Stimulated activated CD4-positive, alpha-beta T cell treated with anti-CD3 and anti-CD28 coated beads, TNF-alpha, amount 100 ng/mL, for 1 hour (primary cell): ENCODE data around the gene KLHL25.

ENCODE experiments used
- DNase-seq, 3 donors: peaks; one replicate each; pipeline ENCODE4 v3.0.0-alpha.2; 2020; ENCODE audit warnings: low read depth in 3 of 3, low spot score in 1 of 3

KLHL25 gene

DNA sequence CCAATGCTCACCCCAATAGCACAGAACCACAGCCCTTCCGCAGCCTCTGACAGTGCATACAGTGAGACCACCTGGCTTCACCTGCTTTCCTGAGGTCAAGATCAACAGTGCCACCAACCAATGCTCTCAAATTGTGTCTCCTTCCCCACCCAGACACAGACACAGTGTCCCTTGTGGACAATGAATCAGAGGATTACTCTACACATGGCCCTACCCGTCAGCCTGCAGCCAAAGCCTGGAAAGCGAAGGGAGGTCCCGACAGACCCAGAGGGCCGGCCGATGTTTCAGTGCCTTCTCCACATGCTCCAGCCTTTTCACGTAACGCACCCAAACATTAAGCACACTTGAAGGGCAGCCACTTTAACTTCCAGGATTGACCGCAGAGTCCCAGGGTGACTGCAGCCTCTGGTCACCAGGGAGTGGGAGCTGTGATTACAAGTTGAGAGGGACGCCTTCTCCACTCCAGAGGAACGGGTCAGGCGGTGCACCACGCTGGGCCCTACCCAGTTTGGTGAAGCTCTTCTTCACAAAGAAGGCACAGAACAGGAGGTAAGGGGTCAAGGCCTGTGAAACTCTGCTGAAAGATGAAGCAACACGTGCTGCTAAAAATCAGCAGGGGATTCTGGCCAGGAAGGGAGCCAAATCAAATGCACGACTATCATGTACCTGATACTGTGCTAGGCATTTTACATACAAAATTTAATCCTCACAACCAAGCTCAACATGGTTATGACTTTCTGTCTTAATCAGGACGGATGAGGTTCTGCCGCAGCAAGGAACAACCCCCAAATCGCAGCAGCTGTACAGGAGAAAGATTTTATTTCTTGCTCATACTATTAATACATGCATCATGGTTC lies 17.2 kb downstream of the KLHL25 start:
- DNase-seq = no peak

DNA sequence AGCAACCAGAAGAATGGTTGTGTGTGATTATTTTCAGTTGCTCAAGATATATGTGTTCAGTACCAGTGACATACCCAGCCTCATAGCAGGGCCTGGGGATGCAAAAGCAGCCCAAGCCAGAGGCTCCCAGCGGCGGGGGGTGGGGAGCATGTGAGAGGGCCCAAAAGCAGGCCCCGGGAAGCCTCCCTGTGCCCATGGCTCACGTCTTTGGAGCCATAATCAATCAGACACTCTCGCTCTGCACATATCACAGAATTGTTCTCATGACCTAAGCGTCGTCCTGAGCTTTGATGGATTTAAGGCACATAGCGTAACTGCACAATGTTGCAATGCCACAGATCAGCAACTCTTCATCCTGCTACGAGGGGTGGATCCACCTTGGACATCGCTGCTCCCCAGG lies 20.8 kb downstream of the KLHL25 start:
- no peak for DNase-seq

DNA sequence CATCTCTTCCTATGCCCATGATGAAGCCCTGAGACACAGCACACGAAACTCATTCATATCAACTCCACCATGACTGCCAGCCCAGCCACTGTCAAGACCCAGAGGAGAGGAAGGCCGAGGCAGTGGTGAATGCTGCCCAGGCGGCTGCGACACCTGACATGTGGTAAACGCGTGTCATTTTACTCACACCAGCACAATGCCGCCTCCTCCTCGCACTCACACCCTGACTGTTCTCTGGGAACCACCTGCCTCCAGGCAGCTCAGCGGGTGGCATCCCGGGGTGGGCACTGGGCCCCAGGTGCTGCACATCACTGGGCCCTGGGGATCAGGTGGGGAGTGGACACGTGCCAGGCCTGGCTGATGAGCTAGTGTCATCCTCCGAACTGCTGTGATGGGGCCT lies 21.5 kb downstream of the KLHL25 start:
- DNase-seq = no peak

DNA sequence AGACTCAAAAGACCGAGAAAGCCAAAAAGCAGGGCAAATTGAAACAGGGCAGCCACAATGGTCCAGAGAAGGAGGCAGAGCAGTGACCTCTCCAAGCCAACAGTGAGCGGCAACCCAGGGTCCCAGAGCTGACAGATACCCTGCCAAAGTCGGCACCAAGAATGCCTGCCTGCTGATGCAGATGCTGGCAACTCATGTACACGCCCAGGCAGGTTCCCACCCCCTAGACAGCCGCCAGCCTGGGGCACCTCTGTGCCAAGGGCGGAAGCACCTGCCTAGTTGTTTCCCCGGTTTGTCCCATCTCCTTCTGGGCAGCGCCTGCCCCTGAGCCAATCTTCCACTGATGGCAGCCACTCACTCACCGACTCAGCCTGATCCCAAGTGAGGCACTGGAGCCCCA lies 22.1 kb downstream of the KLHL25 start:
- DNase-seq = no peak

DNA sequence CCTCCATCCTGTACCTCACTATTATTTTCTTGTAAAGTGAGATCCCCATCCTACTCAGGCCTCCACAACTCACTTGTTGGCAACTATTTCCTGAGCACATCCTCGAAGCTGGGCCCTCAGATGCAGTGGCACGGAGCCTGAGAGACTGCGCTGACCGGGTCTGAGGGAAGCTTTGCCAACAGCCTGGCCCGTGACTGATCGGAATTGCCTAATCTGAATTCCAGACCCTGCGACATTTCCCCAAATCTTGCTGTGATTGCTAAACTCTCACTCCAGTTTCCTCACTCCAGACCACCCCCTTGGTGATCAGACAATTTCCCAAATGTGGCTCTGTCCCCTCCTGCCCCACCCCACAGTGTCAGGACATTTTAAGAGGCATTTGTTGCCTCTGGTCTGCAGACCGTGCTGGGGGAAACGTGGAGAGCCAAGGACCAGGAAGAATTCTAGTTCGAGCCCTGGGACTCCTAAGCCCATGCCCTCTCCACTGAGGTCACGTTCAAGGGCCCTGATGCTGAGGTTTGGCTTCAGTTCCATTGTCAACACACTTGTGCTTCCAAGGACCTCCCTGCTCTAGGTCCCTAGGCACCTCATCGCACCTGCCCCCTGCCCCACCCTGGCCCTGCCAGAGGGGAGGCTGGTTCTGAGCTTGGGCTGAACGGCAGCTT lies 22.8 kb downstream of the KLHL25 start:
- no peak for DNase-seq

DNA sequence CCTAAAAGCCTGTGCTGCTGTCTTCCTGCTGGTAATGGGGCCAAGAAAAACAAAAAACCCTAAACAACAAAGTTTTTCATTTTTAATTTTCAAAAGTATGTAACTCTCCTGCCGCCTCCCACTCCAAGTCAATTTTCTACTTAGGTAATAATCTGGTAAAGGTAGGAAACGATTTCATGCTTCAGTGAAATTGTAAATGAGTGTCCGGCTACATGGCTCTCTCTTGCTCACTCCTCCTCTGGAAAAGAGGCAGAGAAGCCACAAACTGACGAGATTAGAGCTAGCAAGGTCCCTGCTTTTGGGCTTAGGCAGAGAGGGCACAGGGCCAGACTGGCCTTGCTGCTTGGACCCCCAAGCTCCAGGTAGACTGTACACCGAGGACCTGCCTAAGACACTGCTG lies 23.5 kb downstream of the KLHL25 start:
- no peak for DNase-seq

DNA sequence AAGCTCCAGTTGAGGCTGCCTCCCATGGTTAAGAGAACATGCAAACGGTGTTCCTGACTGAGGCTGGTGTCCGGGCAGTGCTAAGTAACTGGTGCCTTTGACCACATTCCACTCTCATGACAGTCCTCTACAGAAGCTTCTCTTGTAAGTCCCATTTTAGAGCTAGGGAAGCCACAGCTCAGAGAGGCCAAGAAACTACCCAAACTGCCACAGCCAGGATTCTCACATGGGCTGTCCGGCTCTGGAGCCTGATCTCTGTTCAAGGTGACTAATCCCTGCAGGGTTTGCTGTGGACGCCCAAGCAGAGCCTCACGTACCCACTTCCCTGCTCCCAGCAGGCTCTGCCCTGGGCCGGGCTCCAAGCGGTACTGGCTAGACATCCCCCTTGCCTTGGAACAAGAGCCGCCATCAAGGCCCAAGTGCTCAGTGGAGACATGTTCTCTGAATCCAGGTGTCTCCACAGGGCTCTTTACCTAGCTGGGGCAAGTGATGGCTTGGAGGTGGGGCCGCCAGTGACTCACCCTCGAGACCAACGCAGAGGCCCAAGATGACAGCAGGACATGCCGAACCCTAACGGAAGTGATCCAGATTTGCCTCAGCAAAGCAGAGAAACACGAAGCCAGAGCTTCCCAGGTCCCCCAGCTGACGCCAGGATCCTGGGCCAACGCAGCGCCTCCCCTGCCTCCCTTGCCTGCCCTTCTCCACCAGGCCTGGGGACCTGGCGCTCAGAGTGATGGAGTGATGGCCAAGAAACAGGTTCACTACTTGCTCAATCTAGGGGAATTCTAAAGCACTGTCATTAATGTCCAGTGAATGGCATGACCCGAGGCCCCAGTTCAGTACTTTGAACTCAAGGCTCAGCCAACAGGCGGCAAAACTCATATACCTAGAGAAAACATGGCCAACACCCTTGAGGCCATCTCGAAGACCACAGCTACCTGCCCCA lies 24.4 kb downstream of the KLHL25 start:
- DNase-seq = no peak

DNA sequence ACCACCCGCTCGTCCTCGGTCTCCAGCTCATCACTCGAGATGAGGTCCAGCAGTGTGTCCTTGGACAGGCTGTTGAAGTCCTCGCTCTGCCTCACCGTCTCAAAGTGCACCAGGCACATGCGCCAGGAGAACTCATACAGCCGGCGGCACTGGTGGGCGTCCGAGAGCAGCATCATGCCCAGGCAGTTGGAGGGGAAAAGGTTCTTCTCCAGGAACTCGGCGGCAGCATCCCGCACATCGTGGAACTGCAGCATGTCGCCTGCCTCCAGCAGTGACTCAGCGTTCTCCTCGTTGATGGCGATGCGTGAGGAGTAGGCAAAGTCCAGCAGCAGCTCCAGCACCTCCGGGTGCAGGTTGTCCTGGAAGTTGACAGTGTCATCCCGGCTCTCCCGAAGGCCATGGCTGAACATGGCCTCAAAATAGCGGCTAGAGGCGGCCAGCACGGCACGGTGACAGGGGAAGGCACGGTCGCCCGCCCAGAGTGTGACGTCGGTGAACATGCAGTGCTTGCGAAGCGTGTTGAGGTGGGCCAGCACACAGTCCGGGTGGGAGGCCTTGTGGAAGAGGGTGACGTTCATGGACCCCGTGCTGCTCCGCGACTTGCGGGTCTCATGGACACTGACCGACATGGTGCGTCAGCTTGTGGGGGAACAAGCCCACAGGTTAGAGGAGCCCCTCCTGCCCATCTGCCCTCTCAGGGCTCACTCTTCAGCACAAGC lies 25.4 kb downstream of the KLHL25 start:
- DNase-seq = no peak

DNA sequence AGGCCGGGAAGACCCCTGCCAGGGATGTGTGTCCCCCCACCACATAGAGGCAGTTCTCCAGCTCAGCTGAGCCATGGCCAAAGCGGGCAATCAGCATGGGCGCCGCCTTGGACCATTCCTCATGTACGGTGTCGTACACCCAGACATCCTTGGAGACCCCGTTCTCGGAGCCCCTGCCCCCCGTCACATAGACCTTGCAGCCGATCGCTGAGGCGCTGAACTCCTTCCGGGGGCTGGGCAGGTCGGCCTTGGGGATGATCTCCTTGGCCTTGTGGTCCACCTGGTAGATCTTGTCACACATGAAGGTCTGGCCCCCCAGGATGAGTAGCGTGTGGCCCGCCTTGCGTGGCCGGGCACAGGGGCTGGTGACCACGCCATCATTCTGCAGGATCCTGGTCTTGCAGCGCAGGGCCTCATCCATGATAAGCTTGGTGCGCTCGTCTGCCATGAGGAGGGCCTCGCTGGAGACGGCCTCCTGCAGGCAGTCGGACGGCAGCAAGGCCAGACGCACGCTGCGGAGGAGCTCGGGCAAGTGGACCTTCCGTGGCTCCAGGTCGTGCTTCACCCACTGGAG lies 26.0 kb downstream of the KLHL25 start:
- no peak for DNase-seq

DNA sequence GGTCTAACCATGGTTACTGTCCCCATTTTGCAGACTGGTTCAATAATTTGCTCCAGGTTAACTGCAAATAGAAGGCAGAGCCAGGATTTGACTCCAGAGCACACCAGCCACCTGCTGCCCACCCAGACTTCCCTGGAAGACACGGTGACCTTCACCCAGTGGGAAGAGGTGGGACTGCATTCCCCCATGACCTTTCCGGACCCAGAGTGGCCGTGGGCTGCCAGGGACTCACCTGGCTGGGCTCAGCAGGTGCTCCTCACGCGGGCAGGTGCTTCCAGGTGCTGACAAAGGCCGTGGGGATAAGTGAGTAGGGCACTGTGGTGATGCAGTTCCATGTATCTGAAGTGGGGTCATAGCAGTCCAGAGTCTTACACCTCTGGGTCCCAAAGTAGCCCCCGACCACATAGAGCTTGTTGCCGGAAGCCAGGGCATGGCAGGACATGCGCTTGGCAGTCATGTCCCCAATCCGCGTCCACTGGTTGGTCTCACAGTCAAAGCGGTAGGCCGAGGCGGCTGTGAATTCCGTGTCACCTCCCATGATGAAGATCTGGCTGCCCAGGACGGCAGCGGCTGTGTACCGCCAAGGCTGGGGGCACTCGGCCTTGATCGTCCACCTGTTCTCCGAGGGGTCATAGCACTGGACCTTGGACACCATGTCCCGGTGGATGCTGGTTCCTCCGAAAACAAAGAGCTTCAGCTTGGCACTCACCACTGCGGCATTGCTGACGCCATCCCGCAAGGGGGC lies 26.8 kb downstream of the KLHL25 start:
- no peak for DNase-seq

DNA sequence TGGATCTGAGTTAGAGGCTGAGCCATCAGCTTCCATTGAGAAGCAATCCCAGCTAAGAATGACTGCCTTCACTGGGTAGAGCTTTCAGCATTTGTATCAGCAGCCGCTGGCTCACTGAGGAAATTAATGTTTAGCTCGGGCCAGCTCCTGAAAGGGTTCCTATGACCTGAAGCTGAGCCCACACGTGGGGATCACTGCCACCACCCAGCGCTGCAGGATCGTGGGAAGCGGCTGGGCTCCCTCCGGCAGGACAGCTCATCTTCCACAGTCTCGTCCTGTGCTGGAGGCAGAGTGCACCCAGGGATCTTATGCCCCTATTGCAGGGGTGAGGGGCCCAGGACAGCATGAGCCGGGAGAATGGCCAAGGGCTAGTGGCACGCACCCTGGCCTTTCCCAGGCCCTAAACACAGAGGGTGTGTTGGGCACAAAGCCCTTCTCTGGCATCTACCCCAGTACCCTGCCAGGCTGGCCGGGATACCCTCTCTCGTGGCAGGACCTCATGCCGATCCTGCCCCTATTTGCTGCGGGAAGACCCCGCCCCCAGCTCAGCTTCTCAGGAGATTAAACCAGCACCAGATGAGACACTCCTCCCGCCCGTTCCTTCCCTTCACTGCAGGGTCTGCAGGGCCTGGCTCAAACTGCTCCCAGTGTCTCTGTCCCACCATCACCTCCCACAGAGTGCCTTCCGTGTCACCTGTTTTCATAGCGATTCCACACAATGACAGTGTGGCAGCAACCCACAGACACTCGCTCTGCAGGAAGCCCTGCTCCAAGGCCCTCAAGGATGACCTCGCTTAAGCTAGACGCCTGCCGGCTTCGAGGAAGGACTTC lies 28.5 kb downstream of the KLHL25 start:
- no peak for DNase-seq

DNA sequence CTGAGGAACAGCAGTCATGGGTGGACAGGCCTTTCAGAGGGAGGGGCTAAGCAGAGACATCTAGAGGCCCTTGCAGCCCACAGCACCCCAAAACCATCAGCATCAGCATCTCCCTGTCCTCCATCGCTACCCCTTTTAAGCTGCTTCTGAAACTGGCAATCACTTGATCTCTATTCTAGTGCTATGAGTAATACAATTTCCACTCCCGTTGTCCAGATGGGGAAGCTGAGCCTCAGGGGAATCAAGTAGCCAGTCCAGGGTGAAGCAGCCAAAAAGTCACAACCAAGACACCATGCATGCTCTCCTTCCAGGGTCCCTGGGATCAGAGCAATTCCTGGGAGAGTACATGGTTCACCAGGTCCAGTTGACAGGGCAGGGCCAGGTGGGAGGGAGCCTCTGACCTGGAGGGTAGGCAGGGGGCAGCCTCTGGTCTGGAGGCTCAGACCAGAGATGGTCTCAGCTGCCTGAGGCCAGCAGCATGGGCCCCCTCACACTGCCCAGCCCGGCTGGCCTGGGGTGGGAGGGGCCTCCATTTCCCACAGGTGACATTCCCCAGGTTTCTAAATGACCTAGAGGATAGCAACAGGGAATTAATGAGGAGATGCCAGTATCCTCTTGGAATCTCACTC lies 30.0 kb downstream of the KLHL25 start:
- DNase-seq = no peak

DNA sequence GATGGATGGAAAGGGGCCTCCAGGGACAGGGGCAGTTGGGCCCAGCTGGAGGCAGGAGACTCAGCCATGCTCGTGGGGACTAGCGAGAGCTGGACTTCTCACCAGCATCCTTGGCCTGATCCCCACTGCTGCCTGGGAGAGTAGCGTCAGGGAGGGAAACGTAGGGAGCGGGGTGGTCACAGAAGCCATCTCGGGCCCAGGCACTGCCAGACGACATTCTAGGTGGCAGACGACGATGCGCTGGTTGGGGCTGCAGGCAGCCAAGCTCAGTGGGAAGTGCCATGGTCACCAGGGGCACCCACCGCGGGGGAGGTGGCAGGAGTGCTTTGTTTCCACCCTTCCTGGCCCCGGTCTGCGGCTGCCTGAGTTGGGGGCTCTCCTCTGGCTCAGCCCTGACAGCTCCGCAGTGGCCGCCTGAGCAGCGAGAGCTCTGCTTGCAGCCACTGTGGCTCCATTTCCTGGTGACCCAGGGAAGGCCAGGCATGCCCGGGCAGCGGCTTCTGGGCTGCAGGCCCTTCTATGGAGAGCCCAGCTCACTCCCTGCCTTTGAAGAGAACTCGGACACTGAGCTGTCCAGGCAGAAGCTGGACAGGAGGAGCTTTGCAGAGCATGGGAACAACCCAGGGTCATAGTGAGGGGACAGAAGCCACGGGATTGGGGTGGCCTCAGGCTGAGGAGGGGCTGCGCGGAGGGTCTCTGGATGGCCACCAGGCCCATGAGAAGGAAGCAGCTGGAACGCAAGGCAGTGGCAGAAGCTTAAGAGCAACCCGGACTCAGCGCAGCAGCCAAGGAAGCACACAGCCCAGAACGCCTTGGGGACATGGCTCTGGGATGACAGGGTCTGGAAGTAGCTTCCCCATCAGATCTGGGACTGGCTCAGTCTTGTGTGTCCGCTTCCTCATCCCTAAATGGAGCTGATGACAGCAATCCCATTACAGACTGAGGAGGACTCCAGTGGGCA lies 30.8 kb downstream of the KLHL25 start:
- DNase-seq = no peak

DNA sequence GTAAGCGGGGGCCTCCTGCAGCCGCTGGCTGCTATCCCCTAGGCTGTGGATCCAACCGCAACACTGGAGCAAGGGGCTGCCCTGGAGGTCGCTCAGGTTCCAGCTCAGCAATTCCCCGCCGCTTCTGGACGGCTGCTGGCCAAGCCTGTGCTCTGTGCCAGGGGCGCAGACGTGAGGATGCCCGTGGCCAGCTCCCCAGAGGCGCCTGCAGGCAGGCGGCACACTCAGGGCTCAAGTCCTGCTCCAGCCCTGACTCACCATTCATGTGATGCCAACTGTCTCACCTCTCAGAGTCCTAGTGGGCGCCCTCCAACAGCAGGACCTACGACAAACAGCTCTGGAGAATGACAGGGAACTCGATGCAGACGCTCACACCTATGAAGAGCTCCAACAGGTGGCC lies 31.6 kb downstream of the KLHL25 start:
- DNase-seq = no peak

DNA sequence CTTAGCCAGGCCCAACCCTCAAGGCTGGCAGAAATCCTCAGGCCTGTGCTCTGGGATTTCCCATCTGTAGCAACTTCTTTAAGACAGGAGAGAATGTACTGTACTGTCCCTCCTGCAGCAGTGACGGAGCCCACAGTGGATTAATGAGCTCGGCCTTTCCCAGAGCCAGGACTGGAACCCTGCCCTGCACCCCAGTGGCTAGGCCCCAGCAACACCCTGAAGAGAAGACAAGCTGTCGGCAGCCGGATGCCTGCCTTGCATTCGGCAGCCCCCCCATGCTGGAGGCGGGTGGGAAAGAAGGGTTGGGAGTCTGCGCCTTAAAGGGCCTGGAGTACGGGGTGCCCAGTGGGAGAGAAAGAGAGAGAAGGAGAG lies 32.0 kb downstream of the KLHL25 start:
- no peak for DNase-seq

DNA sequence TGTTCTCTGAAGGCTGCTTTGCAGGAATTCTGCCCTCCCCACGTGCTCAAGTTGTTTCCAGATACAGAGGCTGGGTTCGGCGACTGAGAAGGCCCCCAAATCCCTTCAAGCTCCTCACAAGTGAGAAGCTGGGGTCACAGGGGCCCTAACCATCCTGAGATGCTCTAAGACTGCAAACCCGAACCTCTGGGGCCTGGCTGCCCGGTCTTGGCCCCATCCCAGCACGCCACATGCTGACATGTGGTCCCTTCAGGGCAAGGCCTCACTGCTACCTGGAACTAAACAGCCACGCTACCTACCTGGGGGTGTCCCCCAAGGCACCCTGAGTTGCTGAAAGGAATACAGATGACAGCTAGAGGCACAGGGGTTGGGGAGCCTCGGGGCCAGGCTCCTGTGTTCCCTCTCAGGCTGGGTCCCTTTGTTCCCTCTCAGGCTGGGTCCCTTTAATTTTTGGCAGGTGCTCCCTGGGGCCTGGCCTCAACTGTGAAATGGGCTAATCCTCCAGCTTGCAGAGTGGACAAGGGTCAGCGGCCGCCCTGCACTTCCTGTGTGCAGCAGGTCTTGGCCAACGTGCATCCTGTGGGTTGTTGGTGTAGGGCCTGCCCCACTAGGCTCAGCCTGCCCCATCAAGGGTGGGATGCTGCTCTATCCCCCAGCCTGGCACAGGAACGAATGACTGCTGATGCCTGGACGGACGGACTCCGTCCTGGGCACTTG lies 32.5 kb downstream of the KLHL25 start:
- no peak for DNase-seq

DNA sequence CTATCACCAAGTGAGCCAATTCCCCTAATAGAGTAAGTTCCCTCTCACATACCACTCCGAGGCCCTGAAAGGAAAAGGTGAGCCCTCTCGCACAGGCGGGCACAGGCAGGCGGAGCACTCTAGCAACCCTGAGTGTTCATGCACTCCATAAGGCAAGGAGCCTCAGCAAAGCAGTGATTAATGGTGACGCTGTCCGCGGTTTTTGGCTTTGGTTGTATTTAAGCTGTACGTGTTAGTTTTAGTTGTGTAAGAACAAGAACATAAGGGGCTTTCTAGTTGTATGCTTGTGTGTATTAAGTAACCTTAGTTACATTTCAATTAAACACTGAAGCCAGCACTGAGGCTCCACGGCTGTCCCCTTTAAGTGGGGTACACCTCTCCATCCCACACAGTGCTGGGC lies 33.1 kb downstream of the KLHL25 start:
- no peak for DNase-seq
